CD4-positive, alpha-beta memory T cell (primary cell): ENCODE measurements around the gene PHF21B. TPM values are rescaled to one million over a fixed set of nuclear protein-coding genes. Genes with fewer than 3 reads are reported as not detected.

Experiments used
- CTCF ChIA-PET: fragments of 350-600 bp; sonication (Branson Sonifier 250); formaldehyde crosslinking; loops from one replicate; lab custom pipeline; 2021; ENCODE audit warnings: inconsistent platforms; ENCODE audit not compliant: partially characterized antibody; lab: Charles Lee
- POLR2A ChIA-PET: fragments of 350-600 bp; sonication (Branson Sonifier 250); formaldehyde crosslinking; loops from one replicate; lab custom pipeline; 2021; ENCODE audit not compliant: partially characterized antibody; lab: Charles Lee
- DNase-seq, 5 donors: peaks; one replicate each; pipeline versions ENCODE4 v3.0.0 to v3.0.0-alpha.2; 2020 to 2022; ENCODE audit warnings: mixed read lengths in 1 of 5
- H3K27ac ChIP-seq: one replicate; pipeline ENCODE4 v1.7.0; 2013; ENCODE audit warnings: low read depth, low read length
- H3K27me3 ChIP-seq: 2 replicates; pipeline ENCODE4 v1.7.0; 2013; ENCODE audit warnings: mild to moderate bottlenecking, low read length, moderate library complexity; ENCODE audit not compliant: insufficient read depth
- H3K36me3 ChIP-seq: 2 replicates; pipeline ENCODE4 v1.7.0; 2013; ENCODE audit warnings: mild to moderate bottlenecking, low read length, moderate library complexity; ENCODE audit not compliant: insufficient read depth
- H3K4me1 ChIP-seq: 2 replicates; pipeline ENCODE4 v1.7.0; 2013; ENCODE audit warnings: mild to moderate bottlenecking, low read length, moderate library complexity; ENCODE audit not compliant: insufficient read depth
- H3K4me3 ChIP-seq, 2 donors: one replicate each; pipeline ENCODE4 v1.7.0; 2013; ENCODE audit warnings: low read length in 2 of 2, mild to moderate bottlenecking in 1 of 2
- H3K9me3 ChIP-seq, 2 donors: one replicate each; pipeline ENCODE4 v1.7.0; 2013; ENCODE audit warnings: low read length in 2 of 2, control low read depth in 1 of 2; ENCODE audit not compliant: control insufficient read depth in 1 of 2
- H3K27ac Mint-ChIP-seq, 7 donors: one replicate each; pipeline ENCODE4 v1.8.0; 2020 to 2021; ENCODE audit warnings: mixed read lengths in 7 of 7, mild to moderate bottlenecking in 6 of 7, inconsistent platforms in 3 of 7, moderate library complexity in 3 of 7
- H3K27me3 Mint-ChIP-seq, 2 donors: one replicate each; pipeline ENCODE4 v1.8.0; 2020 to 2021; ENCODE audit warnings: mixed read lengths in 2 of 2
- H3K36me3 Mint-ChIP-seq, 2 donors: one replicate each; pipeline ENCODE4 v1.8.0; 2020 to 2021; ENCODE audit warnings: mixed read lengths in 2 of 2, inconsistent platforms in 1 of 2, mild to moderate bottlenecking in 1 of 2
- H3K4me1 Mint-ChIP-seq, 4 donors: one replicate each; pipeline ENCODE4 v1.8.0; 2020 to 2021; ENCODE audit warnings: mixed read lengths in 4 of 4, mild to moderate bottlenecking in 1 of 4
- H3K4me3 Mint-ChIP-seq, 8 donors: one replicate each; pipeline ENCODE4 v1.8.0; 2020 to 2021; ENCODE audit warnings: mixed read lengths in 8 of 8, mild to moderate bottlenecking in 7 of 8, moderate library complexity in 6 of 8, inconsistent platforms in 3 of 8
- H3K9me3 Mint-ChIP-seq, 8 donors: one replicate each; pipeline ENCODE4 v1.8.0; 2020 to 2021; ENCODE audit warnings: mixed read lengths in 8 of 8, mild to moderate bottlenecking in 5 of 8, inconsistent platforms in 3 of 8, moderate library complexity in 1 of 8
- intact Hi-C: fragments of 100-400 bp; cut with micrococcal nuclease; formaldehyde crosslinking; loops from one replicate; pipeline ENCODE4 v1.15.1; 2023
- polyA plus RNA-seq, 2 donors: library from polyadenylated mRNA; unstranded; fragments of 300-500 nt; fragmentation: Illumina TruSeq; gene quantifications; one replicate each; pipeline ENCODE4 v1.2.3, GENCODE V29; 2021
- total RNA-seq, 2 experiments: library from RNA; stranded (reverse); gene quantifications; one replicate each; pipeline ENCODE4 v1.2.3, GENCODE V29; 2021

The PHF21B gene
- total and polyA plus RNA-seq, 4 experiments from 2014 or later, result not detected

DNA sequence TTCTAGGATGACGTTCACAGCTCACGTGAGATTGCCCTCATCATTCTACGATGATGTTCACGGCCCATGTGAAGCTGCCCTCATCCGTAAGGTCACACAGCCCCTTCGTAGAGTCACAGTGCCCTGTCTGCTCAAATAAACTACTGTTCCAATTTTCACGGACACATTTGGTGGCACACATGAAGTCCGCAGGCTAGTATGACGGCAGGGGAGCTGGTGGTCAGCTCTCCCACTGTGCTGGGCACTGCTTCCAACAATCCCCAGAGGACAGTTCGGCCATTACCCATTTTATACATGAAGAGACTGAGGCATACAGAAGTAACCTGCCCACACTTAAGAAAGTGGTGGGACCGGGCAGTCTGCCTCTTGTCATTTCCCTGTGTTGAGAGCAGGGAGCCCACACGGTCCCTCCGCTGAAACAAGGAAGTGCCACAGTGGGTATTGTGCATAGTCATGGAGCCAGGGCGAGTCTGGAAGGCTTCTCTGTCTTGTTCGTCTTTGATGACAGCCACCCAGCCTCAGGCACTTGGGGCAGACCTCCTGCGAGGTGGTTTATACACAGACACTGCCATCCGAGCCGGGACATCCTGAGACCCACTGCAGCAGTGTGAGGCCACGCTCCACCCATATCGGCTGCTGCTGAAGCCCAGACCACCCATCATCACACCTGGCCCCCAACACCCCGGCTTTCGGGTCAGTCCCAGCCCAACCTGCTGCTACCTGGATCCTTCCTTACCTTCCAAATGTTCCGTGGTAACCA, 114.3 kb downstream of the PHF21B start:
- no peaks in the 10 kb centered on the region for H3K27me3 Mint-ChIP-seq

DNA sequence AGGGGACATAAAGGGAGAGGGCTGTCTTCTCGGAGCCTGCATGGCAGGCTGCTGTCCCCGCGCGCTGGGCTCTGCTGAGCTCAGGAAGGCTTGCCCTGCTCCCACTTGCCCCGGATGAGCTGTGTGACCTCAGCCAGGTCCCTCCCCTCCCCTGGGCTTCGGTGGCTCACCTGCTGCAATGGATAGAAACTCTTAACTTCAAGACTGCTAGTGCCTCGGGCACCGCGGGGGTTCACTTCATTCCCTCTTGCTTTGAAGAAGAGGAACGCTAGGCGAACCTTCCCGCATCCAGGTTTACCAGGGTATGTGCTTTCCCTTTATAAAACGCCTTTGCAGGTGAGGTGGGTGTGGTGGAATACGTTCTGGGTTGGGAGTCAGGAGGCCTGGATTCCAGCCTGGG, 115.0 kb downstream of the PHF21B start:
- Histone ChIP-seq H3K4me1 (no peaks in the 10 kb centered on the region), H3K27me3 (no peaks in the 10 kb centered on the region), H3K36me3 (no peaks in the 10 kb centered on the region), H3K4me3 (no peak overlapping the region), H3K9me3 (no peaks in the 10 kb centered on the region), H3K27ac (no peak overlapping the region)
- H3K4me3 Mint-ChIP-seq, result no peak overlapping the region
- POLR2A ChIA-PET, result no interaction called here
- CTCF ChIA-PET, result no interaction called here
- no peaks in the 10 kb centered on the region for H3K27me3 Mint-ChIP-seq
- no peak for DNase-seq
- H3K36me3 Mint-ChIP-seq, result no peaks in the 10 kb centered on the region
- no peak overlapping the region for H3K27ac Mint-ChIP-seq
- no peaks in the 10 kb centered on the region for H3K4me1 Mint-ChIP-seq
- H3K9me3 Mint-ChIP-seq, result peaks cover 0 to 1% (median 0%) of the 10 kb centered on the region in 8 donors
- intact Hi-C loops, result no loop called here

More for the DNA sequence above, 114.3 kb downstream of the PHF21B start:
- Histone ChIP-seq H3K4me3 (no peak overlapping the region), H3K27ac (no peak overlapping the region), H3K36me3 (no peaks in the 10 kb centered on the region), H3K4me1 (no peaks in the 10 kb centered on the region), H3K27me3 (no peaks in the 10 kb centered on the region), H3K9me3 (no peaks in the 10 kb centered on the region)
- DNase-seq, result no peak
- H3K36me3 Mint-ChIP-seq, result no peaks in the 10 kb centered on the region
- intact Hi-C loops, result no loop called here
- H3K4me3 Mint-ChIP-seq, result no peak overlapping the region
- no peak overlapping the region for H3K27ac Mint-ChIP-seq
- peaks cover 0 to 4% (median under 1%) of the 10 kb centered on the region in 8 donors for H3K9me3 Mint-ChIP-seq
- POLR2A ChIA-PET, result no interaction called here
- CTCF ChIA-PET, result no interaction called here
- H3K4me1 Mint-ChIP-seq, result no peaks in the 10 kb centered on the region

DNA sequence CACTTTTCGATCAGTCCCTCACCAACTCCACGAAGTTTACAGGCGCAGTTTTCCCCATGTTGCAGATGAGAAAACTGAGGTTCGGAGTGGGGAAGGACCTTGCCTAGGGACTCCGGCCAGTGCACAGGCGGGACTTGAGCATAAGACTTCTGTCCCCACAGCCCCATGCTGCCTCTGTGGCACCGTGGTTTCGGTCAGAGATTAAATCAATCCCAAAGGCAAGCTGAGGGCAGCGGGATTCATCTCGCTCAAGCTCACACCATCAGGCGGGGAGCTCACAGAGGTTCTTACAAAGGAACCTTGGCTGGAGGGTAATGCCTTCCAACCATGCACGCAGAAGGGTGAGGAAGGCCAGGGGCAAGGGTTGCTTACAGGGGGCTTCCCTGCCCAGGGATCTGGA, 115.5 kb downstream of the PHF21B start:
- CTCF ChIA-PET, result no interaction called here
- H3K36me3 Mint-ChIP-seq, result no peaks in the 10 kb centered on the region
- H3K4me3 ChIP-seq, result no peak overlapping the region
- no peaks in the 10 kb centered on the region for H3K36me3 ChIP-seq
- POLR2A ChIA-PET, result no interaction called here
- no peaks in the 10 kb centered on the region for H3K4me1 ChIP-seq
- no peaks in the 10 kb centered on the region for H3K27me3 Mint-ChIP-seq
- H3K4me1 Mint-ChIP-seq, result no peaks in the 10 kb centered on the region
- H3K27ac ChIP-seq, result no peak overlapping the region
- H3K27me3 ChIP-seq, result no peaks in the 10 kb centered on the region
- DNase-seq, result no peak
- no peak overlapping the region for H3K4me3 Mint-ChIP-seq
- H3K9me3 Mint-ChIP-seq, result peaks cover 0 to 1% (median 0%) of the 10 kb centered on the region in 8 donors
- intact Hi-C loops, result no loop called here
- no peaks in the 10 kb centered on the region for H3K9me3 ChIP-seq
- no peak overlapping the region for H3K27ac Mint-ChIP-seq

GRCh38 chr22:44893731-44894080, 116.1 kb downstream of the PHF21B start:
- POLR2A ChIA-PET, result no interaction called here
- H3K9me3 Mint-ChIP-seq, result peaks cover 0 to 1% (median 0%) of the 10 kb centered on the region in 8 donors
- no peaks in the 10 kb centered on the region for H3K36me3 ChIP-seq
- no peaks in the 10 kb centered on the region for H3K9me3 ChIP-seq
- no peak overlapping the region for H3K4me3 ChIP-seq
- H3K27ac Mint-ChIP-seq, result peak overlapping the region in 1 of 7 donors; percentile 48
- CTCF ChIA-PET, result no interaction called here
- H3K4me3 Mint-ChIP-seq, result no peak overlapping the region
- H3K27me3 Mint-ChIP-seq, result no peaks in the 10 kb centered on the region
- no peaks in the 10 kb centered on the region for H3K36me3 Mint-ChIP-seq
- intact Hi-C loops, result no loop called here
- H3K4me1 Mint-ChIP-seq, result no peaks in the 10 kb centered on the region
- no peaks in the 10 kb centered on the region for H3K27me3 ChIP-seq
- no peak for DNase-seq
- H3K4me1 ChIP-seq, result no peaks in the 10 kb centered on the region
- no peak overlapping the region for H3K27ac ChIP-seq

GRCh38 chr22:44892803-44893730, 116.7 kb downstream of the PHF21B start:
- Histone ChIP-seq H3K27ac (no peak overlapping the region), H3K4me1 (no peaks in the 10 kb centered on the region), H3K4me3 (no peak overlapping the region), H3K9me3 (no peaks in the 10 kb centered on the region), H3K27me3 (no peaks in the 10 kb centered on the region), H3K36me3 (no peaks in the 10 kb centered on the region)
- no peak for DNase-seq
- ChIA-PET POLR2A (no interaction called here), CTCF (no interaction called here)
- Mint-ChIP-seq H3K27ac (peak overlapping the region in 1 of 7 donors; percentile 48), H3K27me3 (no peaks in the 10 kb centered on the region), H3K4me3 (no peak overlapping the region), H3K36me3 (no peaks in the 10 kb centered on the region), H3K4me1 (no peaks in the 10 kb centered on the region), H3K9me3 (peaks cover 0 to 1% (median 0%) of the 10 kb centered on the region in 8 donors)
- intact Hi-C loops, result no loop called here

- Histone ChIP-seq H3K36me3 (no peaks in the 10 kb centered on the region), H3K4me1 (no peaks in the 10 kb centered on the region), H3K9me3 (no peaks in the 10 kb centered on the region), H3K27me3 (no peaks in the 10 kb centered on the region), H3K4me3 (no peak overlapping the region), H3K27ac (no peak overlapping the region)
- no peaks in the 10 kb centered on the region for H3K27me3 Mint-ChIP-seq
- POLR2A ChIA-PET, result no interaction called here
- intact Hi-C loops, result no loop called here
- peaks cover 0 to 1% (median 0%) of the 10 kb centered on the region in 8 donors for H3K9me3 Mint-ChIP-seq
- no peak for DNase-seq
- CTCF ChIA-PET, result no interaction called here
- H3K4me1 Mint-ChIP-seq, result no peaks in the 10 kb centered on the region
- no peak overlapping the region for H3K27ac Mint-ChIP-seq
- H3K4me3 Mint-ChIP-seq, result no peak overlapping the region
- no peaks in the 10 kb centered on the region for H3K36me3 Mint-ChIP-seq
Measured at GRCh38 chr22:44892243-44892642, 117.6 kb downstream of the PHF21B start.

DNA sequence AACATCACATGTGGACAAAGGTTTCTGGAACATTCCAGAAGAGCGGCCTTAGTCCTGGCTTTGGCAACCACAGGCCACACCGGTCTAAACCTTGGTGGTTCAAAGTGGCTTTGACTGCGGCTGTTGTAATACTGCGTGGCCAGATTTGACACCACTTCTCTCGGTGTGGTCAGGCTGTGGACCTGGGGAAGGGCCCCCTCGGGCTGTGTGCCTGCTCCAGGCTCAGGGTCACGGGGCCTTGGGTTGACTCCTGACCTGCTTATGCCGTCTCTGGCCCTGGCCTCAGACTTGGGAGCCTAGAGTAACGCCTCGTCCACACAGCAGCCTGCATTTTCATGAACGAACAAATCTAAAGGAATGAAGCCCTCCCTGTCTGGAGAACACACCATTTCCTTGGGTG, 118.0 kb downstream of the PHF21B start:
- Mint-ChIP-seq H3K4me3 (no peak overlapping the region), H3K36me3 (no peaks in the 10 kb centered on the region), H3K27ac (no peak overlapping the region), H3K27me3 (no peaks in the 10 kb centered on the region), H3K9me3 (peaks cover 0 to 1% (median 0%) of the 10 kb centered on the region in 8 donors), H3K4me1 (no peaks in the 10 kb centered on the region)
- CTCF ChIA-PET, result no interaction called here
- Histone ChIP-seq H3K4me3 (no peak overlapping the region), H3K27ac (no peak overlapping the region), H3K9me3 (no peaks in the 10 kb centered on the region), H3K4me1 (no peaks in the 10 kb centered on the region), H3K36me3 (no peaks in the 10 kb centered on the region), H3K27me3 (no peaks in the 10 kb centered on the region)
- intact Hi-C loops, result no loop called here
- POLR2A ChIA-PET, result no interaction called here
- DNase-seq, result no peak
